ENCODE results near the gene ADAM10. TPM values are rescaled to one million over a fixed set of nuclear protein-coding genes. Genes with fewer than 3 reads are reported as not detected.

The ADAM10 gene
- polyA plus RNA-seq, 1 donor = 74.5 TPM

GRCh38 chr15:58574631-58575030, 174.9 kb downstream of the ADAM10 start:
- no peak for DNase-seq

GRCh38 chr15:58573270-58573669, 176.2 kb downstream of the ADAM10 start:
- DNase-seq = no peak

- no peak for DNase-seq
These were observed 177.0 kb downstream of the ADAM10 start for GRCh38 chr15:58572521-58572920.

GRCh38 chr15:58571491-58571890, 178.0 kb downstream of the ADAM10 start:
- DNase-seq = no peak

DNA sequence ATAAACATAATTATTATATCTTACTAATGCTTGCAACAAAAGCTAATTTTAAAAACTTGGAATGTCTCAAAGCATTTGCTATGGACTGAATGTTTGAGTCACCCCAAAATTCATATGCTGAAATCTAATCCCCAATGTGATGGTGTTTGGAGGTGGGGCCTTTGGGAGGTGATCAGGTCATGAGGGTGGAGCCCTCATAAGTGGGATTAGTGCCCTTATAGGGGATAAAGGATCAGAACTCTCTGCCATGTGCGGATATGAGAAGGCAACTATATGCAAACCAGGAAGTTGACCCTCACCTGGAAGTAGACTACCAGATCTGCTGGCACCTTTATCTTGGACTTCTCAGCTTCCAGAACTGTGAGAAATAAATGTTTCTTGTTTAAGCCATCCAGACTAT, 180.1 kb downstream of the ADAM10 start:
- DNase-seq = no peak

GRCh38 chr15:58568157-58568571, 181.3 kb downstream of the ADAM10 start:
- peak; percentile 42 for DNase-seq

GRCh38 chr15:58566029-58566428, 183.5 kb downstream of the ADAM10 start:
- no peak for DNase-seq

GRCh38 chr15:58565619-58566018, 183.9 kb downstream of the ADAM10 start:
- no peak for DNase-seq

- no peak for DNase-seq
These were observed 184.5 kb downstream of the ADAM10 start for GRCh38 chr15:58564981-58565380.

DNA sequence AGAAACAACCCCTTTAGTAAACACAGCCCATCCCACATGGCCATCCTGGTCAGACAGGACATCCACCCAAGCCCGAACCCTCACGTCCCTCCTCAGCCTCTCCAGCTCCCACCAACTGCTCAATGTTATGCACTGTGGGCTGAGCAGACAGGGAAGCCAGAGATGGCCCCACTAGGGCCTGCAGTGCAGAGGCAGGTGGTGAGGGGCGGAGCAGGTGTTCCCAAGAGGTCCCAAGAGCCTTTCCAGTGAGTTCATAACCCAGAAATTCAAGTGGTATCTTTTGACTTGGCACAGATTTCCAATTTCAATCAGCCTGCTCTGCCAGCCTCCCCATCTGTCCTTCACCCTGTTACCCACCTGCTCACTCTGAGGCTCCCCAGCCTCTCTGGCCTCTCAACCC, 187.4 kb downstream of the ADAM10 start:
- DNase-seq = no peak

- DNase-seq = no peak
These were observed 188.2 kb downstream of the ADAM10 start for GRCh38 chr15:58561321-58561720.

GRCh38 chr15:58559904-58560588, 189.5 kb downstream of the ADAM10 start:
- DNase-seq = no peak

GRCh38 chr15:58558777-58559176, 190.7 kb downstream of the ADAM10 start:
- no peak for DNase-seq

DNA sequence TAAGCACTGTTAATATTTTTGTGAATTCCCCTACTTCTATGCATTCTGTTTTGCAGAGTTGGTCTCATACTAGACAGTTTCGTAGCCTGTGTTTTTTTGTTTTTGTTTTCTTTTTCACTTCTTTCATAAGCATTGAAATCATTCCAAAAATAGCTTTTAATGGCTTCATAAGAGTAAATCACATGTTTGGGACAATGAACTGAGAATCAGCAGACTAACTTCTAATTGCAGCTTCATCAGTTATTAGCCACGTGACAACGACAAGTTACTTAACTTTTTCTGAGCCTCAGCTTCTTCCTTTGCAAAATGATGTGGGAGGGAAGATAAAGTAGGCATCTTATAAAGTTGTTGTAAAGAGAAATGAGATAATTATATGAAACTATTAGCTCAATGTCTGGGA, 193.0 kb downstream of the ADAM10 start:
- no peak for DNase-seq

DNA sequence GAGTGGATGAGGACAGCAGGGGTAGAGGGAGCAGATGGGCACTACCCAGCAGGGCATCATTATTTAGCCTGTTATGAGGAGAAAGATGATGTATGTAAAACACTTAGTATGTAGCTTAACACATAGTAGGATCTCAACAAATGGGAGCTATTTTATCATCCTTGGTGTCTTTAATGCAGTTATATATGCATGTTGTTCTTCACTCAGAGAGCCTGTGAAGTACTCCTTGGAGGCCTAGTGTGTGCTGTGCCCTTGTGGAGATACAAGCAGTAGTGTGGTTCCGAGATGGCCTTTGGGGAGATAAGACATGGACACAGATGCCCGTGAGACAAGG, 193.5 kb downstream of the ADAM10 start:
- no peak for DNase-seq

- DNase-seq = no peak
These were observed 194.1 kb downstream of the ADAM10 start for GRCh38 chr15:58555162-58556027.

DNA sequence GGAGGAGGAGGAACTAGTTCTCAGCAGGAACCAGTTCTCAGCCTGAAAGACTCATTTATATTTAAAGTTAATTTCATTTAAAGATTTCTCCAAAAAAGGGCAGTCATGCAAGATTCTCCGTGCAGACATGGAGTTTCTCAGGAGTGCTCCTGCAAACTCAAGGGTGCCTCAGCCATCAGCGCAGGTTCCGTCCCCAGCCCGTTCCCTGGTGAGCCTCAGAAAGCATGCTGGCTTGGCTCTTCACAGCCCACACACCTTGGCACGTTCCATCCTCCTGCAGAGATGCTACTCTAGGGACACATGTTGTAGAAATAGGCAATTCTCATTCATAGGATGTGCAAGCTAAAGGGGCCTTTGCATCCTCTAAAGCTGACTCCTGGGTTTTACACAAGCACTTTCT, 194.7 kb downstream of the ADAM10 start:
- DNase-seq = no peak

- DNase-seq = no peak
These were observed 196.1 kb downstream of the ADAM10 start for GRCh38 chr15:58553365-58553918.

GRCh38 chr15:58552505-58553364, 196.8 kb downstream of the ADAM10 start:
- no peak for DNase-seq

GRCh38 chr15:58551764-58552504, 197.6 kb downstream of the ADAM10 start:
- DNase-seq = no peak

GRCh38 chr15:58551084-58551763, 198.3 kb downstream of the ADAM10 start:
- no peak for DNase-seq

DNA sequence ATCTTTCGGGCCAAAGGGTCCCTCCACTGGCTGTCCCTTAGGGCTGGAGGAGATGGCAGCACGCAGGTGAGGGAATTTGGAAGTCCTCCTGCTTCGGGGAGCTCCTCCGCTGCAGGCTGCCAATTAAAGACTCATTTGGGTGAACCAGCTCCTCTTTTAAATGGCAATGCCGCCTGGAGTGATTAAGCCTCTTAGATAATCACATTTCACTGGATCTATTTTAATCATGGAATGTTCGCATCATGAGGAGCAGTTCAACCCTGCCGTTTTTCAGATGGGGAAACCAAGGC, 199.8 kb downstream of the ADAM10 start:
- no peak for DNase-seq
